Stimulated activated CD4-positive, alpha-beta T cell treated with anti-CD3 and anti-CD28 coated beads, Interleukin-4, amount 100 ng/mL, for 4 hours (primary cell): ENCODE data around the gene RXRB.

Experiments used
- DNase-seq, 2 experiments: peaks; one replicate each; pipeline ENCODE4 v3.0.0-alpha.2; 2020

The RXRB gene

DNA sequence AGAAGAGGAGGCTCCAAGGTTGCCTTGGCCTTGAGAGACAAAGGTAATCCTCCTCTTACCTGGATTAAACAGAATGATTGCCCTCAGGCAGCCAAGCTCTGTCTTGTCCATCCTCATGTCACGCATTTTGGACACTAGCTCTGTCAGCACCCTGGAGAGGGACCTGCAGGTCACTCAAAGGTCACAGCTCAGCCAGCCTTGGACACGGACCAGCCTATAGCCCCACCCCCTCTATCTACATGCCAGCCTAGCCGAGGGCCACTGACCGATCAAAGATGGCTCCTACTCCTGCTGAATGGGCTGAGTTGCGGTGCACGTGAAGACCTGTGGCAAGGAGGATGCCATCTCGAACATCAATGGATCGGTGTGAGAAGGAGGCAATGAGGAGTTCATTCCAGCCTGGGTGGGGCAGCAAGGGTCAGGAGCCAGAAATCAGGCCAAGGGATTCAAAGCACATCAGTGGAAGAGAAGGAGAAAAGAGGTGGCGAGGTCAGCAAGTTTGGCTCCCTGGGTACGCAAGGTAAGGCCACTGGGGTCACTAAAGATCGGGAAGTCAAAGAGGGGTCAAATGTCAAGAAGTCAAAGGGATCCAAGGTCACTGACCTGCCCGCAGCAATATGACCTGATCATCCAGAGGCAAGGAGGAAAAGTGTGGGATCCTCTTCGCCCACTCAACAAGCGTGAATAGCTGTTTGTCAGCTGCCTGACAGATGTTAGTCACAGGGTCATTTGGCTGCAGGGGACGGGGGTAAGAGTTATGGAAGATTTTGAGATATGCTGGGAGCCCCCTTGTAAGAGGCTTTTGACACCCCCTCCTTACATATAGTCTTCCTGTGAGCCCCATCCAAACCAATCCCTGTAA is 4.9 kb downstream of the RXRB start:
- no peak for DNase-seq

DNA sequence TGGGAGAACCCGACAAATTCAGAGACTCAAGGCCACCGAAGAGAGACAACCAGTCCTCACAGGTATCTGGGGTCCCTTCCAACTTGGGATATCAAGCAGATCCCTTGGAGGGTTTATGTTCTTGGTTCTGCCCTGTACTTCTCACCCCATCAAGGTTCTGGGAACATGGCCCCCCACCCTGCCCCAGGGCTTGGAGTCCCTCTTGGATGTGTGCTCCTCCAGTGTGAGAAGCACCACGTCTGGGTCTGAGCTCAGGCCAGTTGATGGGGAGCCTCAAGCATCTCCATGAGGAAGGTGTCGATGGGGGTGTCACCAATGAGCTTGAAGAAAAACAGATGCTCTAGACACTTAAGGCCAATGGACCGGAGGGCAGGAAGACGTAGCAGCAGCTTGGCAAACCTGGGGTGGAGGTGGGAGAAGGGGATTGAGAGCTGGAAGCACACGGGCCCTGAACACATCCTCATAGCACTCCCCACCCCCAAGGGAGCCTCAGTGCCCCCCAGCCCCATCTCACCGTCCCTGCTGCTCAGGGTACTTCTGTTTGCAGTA is 6.0 kb downstream of the RXRB start:
- DNase-seq, result no peak

- DNase-seq, result no peak
Observed at GRCh38 chr6:33193619-33194018, 6.8 kb downstream of the RXRB start.

DNA sequence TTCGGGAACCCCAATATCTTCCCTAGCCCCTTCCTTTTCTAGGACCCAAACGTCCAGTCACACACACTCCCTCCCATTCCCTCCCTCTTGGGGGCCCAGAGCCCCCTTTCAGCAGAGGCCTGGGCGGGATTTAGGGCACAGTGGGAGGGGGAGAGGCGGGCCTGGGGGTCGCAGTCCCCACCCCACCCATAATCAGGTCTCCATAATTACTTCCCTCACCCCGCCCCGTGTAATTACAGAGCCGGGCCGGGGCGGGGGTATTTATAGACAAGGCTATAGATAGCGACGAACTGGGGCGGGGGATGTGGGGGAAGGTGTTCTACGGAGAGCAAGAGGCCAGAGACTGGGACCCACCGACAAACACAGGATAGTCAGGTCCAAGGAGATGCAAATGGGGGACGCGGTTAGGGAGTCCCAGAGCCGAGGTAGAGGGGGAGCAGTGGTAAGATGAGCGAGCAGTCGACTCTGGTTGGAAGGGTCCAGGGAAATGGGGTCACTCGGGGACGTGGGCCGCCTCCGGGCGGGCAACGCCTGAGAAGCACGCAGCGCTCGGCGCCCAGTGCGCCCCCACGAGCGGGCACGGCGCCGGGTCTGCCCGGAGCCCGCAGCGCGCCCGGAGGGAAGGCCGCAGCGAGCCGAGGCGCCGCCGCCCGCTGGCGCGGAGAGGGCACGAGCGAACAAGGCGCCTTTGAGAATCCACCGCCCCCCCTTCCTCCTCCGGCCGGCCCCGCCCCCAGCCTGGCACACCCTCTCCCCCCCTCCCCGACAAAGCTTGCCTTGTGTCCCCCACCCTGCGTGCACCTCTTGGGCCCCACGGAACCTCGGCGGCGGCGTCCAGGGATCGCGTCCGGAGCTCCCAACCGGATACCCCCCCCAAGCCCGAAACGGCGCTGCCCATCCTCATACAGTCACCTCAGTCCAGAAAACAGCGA is 7.5 kb downstream of the RXRB start:
- DNase-seq, result peak in 1 of 2 experiments; percentile 49

GRCh38 chr6:33192105-33192646 is 8.3 kb downstream of the RXRB start, which contains the start of gene COL11A2:
Gene COL11A2 (minus strand): TSS chr6:33192467. CDS start chr6:33192240, 227 bp downstream.
- DNase-seq, result peak in 1 of 2 experiments; percentile 29

DNA sequence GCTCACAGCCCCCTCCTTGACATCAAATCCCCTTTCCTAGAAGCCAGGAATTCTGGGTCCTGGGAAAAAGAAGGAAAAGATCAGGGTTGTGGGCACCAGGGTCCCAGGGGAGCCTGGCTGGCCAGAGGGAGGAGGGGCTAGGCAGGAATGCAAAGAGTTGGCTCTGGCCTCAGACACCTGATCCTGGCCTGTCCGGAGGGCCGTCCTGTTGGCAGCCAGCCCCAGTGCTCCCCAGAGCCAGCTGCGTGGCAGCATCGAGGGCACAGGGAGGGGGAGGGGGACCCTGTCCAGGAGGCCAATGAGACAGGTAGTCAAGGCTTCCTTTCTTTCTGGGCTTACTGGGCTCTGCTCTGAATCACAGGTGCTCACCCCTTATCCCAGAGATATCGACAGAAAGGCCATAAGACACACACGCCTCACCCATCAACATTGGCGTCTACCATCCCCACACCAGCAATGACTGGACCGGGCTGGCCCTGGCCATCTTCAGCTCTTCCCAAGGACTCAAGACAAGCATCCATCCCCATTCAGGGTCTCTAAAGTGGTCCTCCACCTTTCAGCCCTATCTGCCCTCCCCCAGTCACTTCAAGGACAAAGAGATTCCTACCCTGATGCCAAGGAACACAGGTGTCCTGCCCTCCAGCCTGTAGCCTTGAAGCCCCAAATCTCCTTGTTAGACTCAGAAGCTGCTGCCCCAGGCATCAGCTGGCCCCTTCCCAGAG is 8.9 kb downstream of the RXRB start:
- no peak for DNase-seq

GRCh38 chr6:33190504-33191107 is 9.9 kb downstream of the RXRB start:
- no peak for DNase-seq

DNA sequence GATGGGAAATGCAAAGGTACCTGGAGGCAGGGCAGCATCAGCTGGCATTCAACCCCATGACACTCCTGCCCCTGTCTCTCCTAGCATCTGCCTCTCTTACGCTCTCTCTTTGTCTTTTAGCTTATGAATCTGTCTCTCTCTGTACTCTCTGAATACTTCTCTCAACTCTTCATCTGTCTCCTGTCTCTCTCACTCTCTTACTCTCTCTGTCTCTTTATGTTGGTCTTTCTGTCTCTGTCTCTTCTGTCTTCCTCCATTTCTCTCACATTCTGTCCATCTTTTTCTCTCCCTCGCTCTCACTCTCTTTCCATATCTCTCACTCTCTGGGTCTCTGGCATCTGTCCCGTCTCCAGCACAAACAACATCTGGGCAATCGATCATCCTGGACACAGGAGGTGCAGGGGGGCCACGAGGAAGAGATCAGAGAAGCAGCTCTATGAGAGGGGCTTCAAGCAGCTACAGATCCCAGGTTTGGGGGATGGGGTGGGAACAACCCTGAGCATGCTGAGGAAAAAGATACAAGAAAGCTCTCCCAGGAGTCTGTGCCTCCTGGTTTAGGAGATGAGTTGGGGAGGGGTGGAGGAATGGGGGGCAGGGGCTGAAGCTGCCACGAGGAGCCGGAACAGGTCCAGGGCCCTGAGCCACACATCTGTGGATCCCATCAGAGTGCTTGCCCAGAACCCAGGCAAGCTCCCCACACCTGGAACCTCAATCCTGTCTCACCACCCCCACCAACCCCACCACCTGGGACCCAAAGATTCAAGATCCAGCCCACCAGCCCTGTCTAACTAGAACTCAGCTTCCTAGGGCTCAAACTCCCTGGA is 10.6 kb downstream of the RXRB start:
- no peak for DNase-seq

GRCh38 chr6:33189164-33189563 is 11.3 kb downstream of the RXRB start:
- no peak for DNase-seq

DNA sequence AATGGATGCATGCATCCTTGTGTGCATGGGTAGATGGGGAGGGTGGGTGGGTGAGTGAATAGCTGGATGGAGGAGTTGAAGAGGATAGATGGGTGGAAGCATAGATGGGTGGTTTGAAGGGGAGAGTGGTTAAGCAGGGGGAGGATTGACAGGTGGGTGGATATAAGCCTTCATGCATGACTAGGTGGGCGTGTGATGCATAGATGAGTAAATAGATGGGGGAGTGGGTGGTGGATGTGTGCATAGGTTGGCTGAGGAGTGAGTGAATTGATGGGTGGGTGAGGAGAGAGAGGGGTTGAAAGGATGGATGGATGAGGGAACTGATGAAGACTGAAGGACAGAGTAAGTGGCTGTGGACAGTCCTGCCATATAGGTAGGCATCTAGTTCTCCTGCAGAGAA is 12.7 kb downstream of the RXRB start:
- no peak for DNase-seq

DNA sequence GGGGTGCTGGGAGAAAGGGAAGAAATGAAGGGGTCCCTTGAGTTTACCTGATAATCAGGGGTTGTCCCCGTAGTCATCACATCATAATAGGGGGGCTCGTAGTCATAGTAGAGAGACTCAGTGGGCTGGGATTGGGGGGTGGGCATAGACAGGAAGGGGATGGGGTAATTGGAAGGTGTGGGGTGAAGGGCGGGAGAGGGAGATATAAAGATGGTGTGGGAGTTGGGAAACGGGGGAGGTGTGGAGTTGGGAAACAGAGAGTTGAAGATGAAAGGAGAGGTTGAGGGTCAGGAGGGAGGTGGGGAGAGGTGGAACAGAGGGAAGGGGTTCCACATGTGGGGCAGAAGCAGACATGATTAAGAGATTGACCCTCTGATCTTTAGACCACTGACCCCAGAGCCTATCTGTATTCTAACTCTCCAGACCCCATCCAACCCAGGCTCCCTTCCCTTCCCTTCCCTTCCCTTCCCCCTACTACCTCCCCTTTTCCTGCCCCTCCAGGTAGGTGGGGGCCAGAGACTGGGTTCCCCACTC is 14.7 kb downstream of the RXRB start:
- no peak for DNase-seq

GRCh38 chr6:33185190-33185589 is 15.3 kb downstream of the RXRB start:
- no peak for DNase-seq

DNA sequence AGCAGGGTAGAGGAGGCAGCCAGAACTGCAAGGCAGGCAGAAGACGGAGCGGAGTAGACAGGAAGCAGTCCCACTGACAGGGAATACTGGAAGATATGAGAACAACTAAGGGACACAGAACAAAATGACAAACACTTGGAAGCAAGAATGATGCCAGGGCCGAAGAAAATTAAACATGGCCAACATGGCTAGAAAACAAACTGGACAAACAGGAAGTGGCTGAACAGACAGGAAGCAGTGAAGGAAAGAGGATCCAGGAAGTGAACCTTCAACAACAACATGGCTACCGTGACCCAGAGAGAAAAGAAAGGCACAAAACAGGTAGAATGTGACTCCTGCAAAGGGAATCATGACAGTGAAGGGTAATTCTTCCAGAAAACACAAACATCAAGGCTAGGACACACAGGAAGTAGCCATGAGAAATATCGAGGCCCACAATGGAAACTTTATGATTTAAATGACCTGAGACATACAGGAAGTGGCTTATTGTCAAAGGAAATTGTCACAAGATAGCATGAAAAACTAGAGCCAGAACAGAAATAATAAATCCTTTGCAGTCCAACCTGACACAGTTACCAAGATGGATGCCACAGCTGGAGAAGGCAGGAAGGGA is 17.3 kb downstream of the RXRB start:
- no peak for DNase-seq

DNA sequence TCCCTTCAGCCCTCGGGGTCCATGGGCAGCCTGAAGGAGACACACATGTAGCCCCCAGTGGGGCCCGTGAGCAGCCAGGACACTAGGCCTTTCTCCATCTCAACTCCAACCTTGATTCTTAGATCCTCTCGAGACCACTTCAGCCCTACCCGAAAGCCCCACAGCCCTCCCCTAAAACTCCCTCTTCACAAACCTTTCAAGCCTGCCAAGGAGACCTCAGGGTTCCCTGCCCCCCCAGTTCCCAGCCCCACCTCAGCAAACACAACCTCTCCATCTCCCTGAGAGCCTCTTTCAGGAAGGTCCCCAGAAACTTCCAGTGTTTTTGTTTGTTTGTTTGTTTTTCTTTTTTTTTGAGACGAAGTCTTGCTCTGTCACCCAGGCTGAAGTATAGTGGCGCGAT is 19.3 kb downstream of the RXRB start:
- no peak for DNase-seq

GRCh38 chr6:33178755-33179475 is 21.6 kb downstream of the RXRB start:
- no peak for DNase-seq

DNA sequence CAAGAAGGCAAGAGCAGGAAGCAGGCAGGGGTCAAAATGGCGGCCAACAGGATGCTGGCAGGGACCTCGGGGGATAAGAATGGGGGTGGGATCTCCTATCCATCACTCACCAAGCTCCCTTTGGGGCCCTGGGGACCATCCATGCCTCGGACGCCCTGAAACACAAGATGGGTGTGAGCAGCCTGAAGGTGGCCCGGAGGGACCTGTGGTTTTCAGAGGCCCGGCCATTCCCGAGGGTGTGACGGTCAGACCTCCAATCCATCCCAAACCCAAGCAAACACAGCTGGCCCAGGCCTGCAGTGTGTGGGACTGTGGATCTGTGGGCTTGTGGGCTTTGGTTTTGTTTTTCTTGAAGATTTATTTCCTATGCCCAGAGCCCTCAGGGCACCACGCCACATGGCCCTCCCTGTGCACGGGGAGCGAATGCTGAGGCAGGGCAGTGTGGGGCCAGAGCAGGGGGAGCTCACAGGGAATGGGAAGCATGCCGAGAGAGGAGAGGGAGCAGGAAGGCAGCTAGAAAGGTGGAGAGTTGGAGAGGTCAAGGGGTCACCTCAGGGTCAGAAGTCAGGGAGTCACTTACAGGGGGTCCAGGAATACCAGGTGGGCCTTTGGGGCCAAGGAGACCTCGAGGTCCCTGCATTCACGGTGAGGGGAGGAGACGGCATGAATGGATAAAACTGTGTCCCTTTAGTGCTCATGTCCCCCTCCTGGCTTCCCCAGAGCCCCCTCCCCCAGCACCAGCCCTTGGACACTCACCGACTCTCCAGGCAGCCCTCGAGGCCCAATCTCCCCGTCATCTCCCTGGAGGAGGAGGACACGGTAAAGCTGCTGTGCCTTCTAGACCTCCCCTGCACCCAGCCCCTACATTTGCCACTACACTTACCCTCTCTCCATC is 22.7 kb downstream of the RXRB start:
- DNase-seq, result no peak

DNA sequence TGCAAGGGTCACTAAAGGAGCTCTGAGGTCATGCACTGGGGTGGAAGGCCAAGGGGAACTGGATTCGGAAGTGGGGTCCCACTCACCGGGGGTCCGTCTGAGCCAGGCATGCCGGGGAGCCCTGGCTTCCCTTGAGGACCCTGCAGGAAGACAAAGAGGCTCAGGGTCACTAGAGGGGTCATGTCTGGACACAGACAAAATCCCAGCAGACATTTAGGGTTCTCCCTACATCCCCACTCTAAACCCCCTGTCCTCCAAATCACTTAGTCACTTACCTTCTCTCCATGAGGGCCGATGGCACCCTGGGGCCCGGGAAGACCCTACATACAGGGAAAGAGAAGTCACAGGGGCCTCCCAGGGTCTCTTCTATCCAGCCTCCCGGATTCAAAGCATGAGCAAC is 23.6 kb downstream of the RXRB start:
- no peak for DNase-seq

DNA sequence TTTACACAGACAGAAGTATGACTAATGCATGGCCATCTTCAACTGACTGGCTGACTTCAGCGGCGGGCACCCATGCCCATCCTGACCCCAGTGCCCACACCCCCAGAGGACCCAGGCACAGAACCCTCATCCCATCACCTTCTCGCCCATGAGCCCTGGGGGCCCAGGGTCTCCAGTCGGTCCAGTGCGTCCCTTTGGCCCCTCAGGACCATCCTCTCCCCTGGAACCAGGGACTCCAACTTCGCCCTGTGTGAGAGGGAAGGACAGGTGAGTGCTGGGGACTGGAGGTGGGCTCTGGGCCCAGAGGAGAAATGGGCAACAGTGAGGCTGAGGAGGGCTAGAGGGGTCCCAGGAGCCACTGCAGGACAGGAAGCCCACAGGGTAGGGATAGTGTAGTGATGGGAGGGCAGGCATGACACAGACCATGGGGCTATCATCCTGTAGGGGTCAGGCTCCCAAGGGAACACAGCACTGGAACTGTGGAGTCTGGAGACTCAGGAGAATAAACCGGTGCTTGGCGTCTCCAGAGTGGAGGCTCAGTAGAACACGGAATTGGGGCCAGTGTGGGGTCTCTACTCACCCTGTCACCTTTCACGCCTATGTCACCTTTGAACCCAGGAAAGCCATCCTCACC is 24.9 kb downstream of the RXRB start:
- no peak for DNase-seq
